HEK293T (cell line): ENCODE measurements around the gene PHACTR3.

Experiments used
- CTCF ChIA-PET: fragments of 350-600 bp; formaldehyde crosslinking; extraction: SDS; loops from one replicate; lab custom pipeline; 2021; ENCODE audit warnings: antibody characterized with exemption, inconsistent platforms; lab: Yijun Ruan, JAX
- POLR2A ChIA-PET: fragments of 350-600 bp; formaldehyde crosslinking; extraction: SDS; loops from one replicate; lab custom pipeline; 2020; ENCODE audit warnings: antibody characterized with exemption, inconsistent platforms; lab: Yijun Ruan, JAX
- DNase-seq: peaks from one replicate; pipeline ENCODE4 v3.0.0; 2012; ENCODE audit warnings: mixed read lengths; ENCODE audit errors: extremely low spot score
- ARNT ChIP-seq: fragments of 450-650 bp; IDR thresholded peaks from 2 replicates; pipeline ENCODE4 v1.6.1; 2017; ENCODE audit warnings: mild to moderate bottlenecking
- BHLHE40 ChIP-seq: fragments of 450-650 bp; IDR thresholded peaks from 2 replicates; pipeline ENCODE4 v1.6.1; 2016; ENCODE audit warnings: mild to moderate bottlenecking, moderate library complexity, borderline replicate concordance
- CTBP1 ChIP-seq: fragments of 450-650 bp; IDR thresholded peaks from 2 replicates; pipeline ENCODE4 v1.6.1; 2016; ENCODE audit warnings: borderline replicate concordance
- ELF4 ChIP-seq: fragments of 450-650 bp; IDR thresholded peaks from 2 replicates; pipeline ENCODE4 v1.6.1; 2017; ENCODE audit warnings: antibody characterized with exemption
- FOXA1 ChIP-seq: fragments of 450-650 bp; IDR thresholded peaks from 2 replicates; pipeline ENCODE4 v1.6.1; 2016; ENCODE audit warnings: mild to moderate bottlenecking
- FOXK2 ChIP-seq: fragments of 450-650 bp; IDR thresholded peaks from 2 replicates; pipeline ENCODE4 v1.6.1; 2016; ENCODE audit warnings: mild to moderate bottlenecking
- FOXM1 ChIP-seq: fragments of 450-650 bp; IDR thresholded peaks from 2 replicates; pipeline ENCODE4 v1.6.1; 2017; ENCODE audit warnings: mild to moderate bottlenecking, borderline replicate concordance
- HDGF ChIP-seq: fragments of 450-650 bp; IDR thresholded peaks from 2 replicates; pipeline ENCODE4 v1.6.1; 2017; ENCODE audit warnings: antibody characterized with exemption, borderline replicate concordance
- L3MBTL2 ChIP-seq: fragments of 450-650 bp; conservative IDR thresholded peaks from 2 replicates; pipeline ENCODE4 v1.6.1; 2016; ENCODE audit warnings: mild to moderate bottlenecking
- LEF1 ChIP-seq: fragments of 450-650 bp; IDR thresholded peaks from 2 replicates; pipeline ENCODE4 v1.6.1; 2017; ENCODE audit warnings: mild to moderate bottlenecking, borderline replicate concordance
- NFRKB ChIP-seq: fragments of 450-650 bp; IDR thresholded peaks from 2 replicates; pipeline ENCODE4 v1.6.1; 2016; ENCODE audit warnings: mild to moderate bottlenecking, moderate library complexity
- PKNOX1 ChIP-seq: fragments of 450-650 bp; IDR thresholded peaks from 2 replicates; pipeline ENCODE4 v1.6.1; 2016
- SP1 ChIP-seq: fragments of 450-650 bp; IDR thresholded peaks from 2 replicates; pipeline ENCODE4 v1.6.1; 2017
- SUZ12 ChIP-seq: fragments of 450-650 bp; IDR thresholded peaks from 2 replicates; pipeline ENCODE4 v1.6.1; 2016; ENCODE audit warnings: mild to moderate bottlenecking
- TARDBP ChIP-seq: fragments of 450-650 bp; IDR thresholded peaks from 2 replicates; pipeline ENCODE4 v1.6.1; 2016
- ZNF384 ChIP-seq: fragments of 450-650 bp; IDR thresholded peaks from 2 replicates; pipeline ENCODE4 v1.6.1; 2016

PHACTR3 gene

DNA sequence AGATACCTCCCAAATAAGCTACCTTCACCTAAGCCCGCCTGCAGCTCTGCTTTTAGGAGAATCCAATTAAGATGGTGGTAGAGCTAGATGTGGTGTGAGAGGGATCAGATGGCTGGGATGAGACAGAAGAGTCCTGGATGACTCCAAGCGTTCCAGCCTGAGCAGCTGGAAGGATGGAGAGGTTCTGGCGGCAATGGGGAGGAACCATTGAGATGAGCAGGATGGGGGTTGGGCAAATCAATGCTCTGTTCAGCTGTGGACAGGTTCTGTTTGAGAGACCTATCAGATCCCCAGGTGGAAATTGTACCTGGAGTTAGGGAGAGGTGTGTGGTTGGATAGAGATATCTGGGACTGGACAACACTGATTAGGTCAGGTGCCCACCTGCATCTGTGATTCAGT lies 23.0 kb downstream of the PHACTR3 start:
- no peak for DNase-seq

DNA sequence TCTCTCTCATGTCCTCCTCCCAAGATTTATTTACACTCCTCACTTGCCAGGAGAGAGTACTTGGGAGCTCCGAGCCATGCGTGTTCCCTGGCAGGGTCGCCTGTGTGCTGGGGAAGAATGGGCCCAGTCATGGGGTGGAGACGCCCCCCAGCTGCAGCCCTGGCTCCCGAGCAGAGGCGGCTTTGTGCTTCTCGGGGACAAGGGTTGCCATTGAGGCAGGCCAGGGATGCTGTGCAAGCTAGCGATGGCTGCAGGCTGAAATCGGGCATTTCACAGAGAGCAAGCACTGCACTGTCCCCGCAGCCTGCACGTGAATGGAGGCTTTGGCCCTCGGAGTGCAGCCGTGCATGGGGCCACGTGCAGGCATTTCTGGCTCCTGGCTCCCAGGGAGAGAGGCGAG lies 23.8 kb downstream of the PHACTR3 start:
- POLR2A ChIA-PET: no interaction called here
- CTCF ChIA-PET: no interaction called here
- DNase-seq: no peak
- TF ChIP-seq SP1: no peak

More for the DNA sequence above, 23.0 kb downstream of the PHACTR3 start:
- ChIA-PET POLR2A (no interaction called here), CTCF (no interaction called here)
- TF ChIP-seq ELF4 (no peak), ARNT (no peak), ZNF384 (no peak), FOXA1 (no peak), BHLHE40 (no peak), FOXM1 (no peak), LEF1 (no peak), PKNOX1 (no peak), HDGF (no peak), FOXK2 (no peak), NFRKB (no peak)

GRCh38 chr20:59629141-59630045 lies 25.1 kb downstream of the PHACTR3 start:
- ChIA-PET POLR2A (no interaction called here), CTCF (no interaction called here)
- TF ChIP-seq HDGF (no peak), FOXA1 (no peak), SP1 (no peak), ZNF384 (no peak), FOXM1 (no peak), LEF1 (no peak), L3MBTL2 (no peak), NFRKB (no peak), TARDBP (no peak), CTBP1 (no peak), ELF4 (no peak), SUZ12 (no peak), ARNT (no peak)
- no peak for DNase-seq

DNA sequence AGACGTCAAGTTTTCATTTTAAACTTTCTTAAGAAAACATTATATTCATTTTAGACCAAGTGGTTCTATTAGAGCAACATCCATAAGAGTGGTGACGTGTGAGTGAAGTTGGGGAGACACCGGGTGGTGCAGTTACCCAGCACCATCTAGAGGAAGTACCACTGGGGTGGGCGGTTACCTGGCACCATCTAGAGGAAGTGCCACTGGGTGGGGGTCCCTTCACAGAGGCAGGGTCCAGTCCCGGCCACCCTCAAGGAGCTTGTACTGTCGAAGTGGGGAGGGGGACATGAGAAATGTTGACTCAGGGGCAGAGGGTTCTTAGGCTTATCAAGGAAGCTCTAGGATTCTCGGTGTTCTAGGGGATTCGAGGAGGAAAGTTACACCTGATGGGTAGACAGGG lies 26.2 kb downstream of the PHACTR3 start:
- CTCF ChIA-PET: interaction anchor here (0.6 kb wide), 1 partner anchor 103 kb away, joined by 3 read pairs; no protein-coding TSS in a partner anchor
- TF ChIP-seq ELF4 (no peak), HDGF (no peak), ZNF384 (no peak), LEF1 (no peak), ARNT (no peak), FOXK2 (no peak)
- DNase-seq: no peak
- POLR2A ChIA-PET: no interaction called here

DNA sequence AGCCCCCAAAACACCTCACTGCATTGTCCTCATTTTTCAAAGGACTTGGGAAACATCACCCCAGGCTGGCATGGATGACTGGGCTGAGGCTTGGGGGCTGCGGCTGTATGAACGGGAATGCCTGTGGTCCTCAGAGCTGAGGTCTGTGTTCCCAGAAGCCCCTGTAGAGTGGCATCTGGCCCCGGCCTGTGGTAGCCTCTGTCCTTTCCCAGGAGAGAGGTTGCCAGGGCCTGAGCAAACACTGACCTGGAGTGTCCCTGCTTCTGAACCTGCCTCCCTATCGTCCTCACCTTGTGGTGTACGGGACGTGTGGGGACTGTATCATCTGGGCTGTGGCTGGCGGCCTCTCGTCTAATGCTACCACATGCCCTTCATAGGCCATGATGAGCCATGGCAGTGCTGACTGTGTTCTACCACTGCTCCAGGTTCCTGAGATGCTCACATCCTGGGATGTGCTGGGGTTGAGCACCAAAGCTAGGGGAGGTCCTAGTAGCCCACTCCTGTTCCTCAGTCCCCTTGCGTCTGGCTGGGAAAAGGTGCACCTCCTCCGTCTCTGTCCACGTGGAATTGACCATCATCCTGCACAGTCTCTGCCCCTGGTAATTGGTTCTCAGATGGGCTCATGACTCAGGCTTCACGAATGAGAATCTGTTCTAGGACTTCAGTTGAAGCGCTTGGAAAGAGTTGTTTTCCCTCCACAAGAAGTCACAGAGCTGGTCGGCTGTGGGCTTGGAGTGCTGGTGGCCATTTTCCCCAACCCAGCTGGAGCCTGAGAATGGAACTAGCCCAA lies 27.6 kb downstream of the PHACTR3 start:
- no peak for DNase-seq
- POLR2A ChIA-PET: no interaction called here
- TF ChIP-seq BHLHE40 (no peak), SUZ12 (no peak), FOXK2 (no peak), HDGF (no peak), ARNT (no peak), PKNOX1 (no peak), LEF1 (no peak), NFRKB (no peak), FOXA1 (no peak), CTBP1 (no peak), FOXM1 (no peak), TARDBP (no peak), SP1 (no peak), ZNF384 (no peak)
- CTCF ChIA-PET: no interaction called here

GRCh38 chr20:59632541-59633113 lies 28.3 kb downstream of the PHACTR3 start:
- no peak for DNase-seq
- POLR2A ChIA-PET: interaction anchor here (0.6 kb wide), 1 partner anchor 1305 kb away, joined by 3 read pairs; no protein-coding TSS in a partner anchor
- CTCF ChIA-PET: no interaction called here
- TF ChIP-seq NFRKB (no peak), FOXK2 (no peak), ELF4 (no peak), FOXM1 (no peak), SUZ12 (no peak)
